SK-N-SH (cell line): ENCODE results near the gene ABAT. TPM values are rescaled to one million over a fixed set of nuclear protein-coding genes. Genes with fewer than 3 reads are reported as not detected.

Experiments
- CTCF ChIA-PET: fragments of 300-600, 350-600 bp; formaldehyde crosslinking; extraction: SDS; loops from one replicate; lab custom pipeline; 2021; lab: Yijun Ruan, JAX
- POLR2A ChIA-PET: fragments of 350-600 bp; sonication (Branson Sonifier 250); formaldehyde crosslinking; extraction: SDS; loops from one replicate; lab custom pipeline; 2020; ENCODE audit warnings: antibody characterized with exemption, inconsistent platforms; lab: Yijun Ruan, JAX
- DNase-seq: peaks from one replicate; pipeline ENCODE4 v3.0.0; 2012
- H2AFZ ChIP-seq: fragments of 200-600 bp; sonication (generic); 2 replicates; pipeline ENCODE4 v1.8.1; 2016; ENCODE audit warnings: antibody characterized with exemption, mild to moderate bottlenecking, low read depth
- H3F3A ChIP-seq: fragments of 200-600 bp; sonication (generic); replicated peaks from 2 replicates; pipeline ENCODE3; 2016; ENCODE audit warnings: antibody characterized with exemption, mild to moderate bottlenecking; ENCODE audit not compliant: insufficient read depth
- H3K27ac ChIP-seq, 2 experiments: fragments of 200-500 bp in 1 of 2; fragments of 200-600 bp in 1 of 2; sonication (Bioruptor generic) in 1 of 2; sonication (generic), shearing (Covaris generic) in 1 of 2; 2 replicates each; pipeline versions ENCODE4 v1.5.1 to v1.6.1; 2014 to 2016; ENCODE audit warnings: low read depth in 2 of 2, inconsistent platforms in 1 of 2, low read length in 1 of 2, mild to moderate bottlenecking in 1 of 2, mixed read lengths in 1 of 2
- H3K27me3 ChIP-seq: fragments of 200-600 bp; sonication (generic), shearing (Covaris generic); 2 replicates; pipeline ENCODE4 v1.6.1; 2016; ENCODE audit warnings: mixed run types; ENCODE audit not compliant: insufficient read depth
- H3K36me3 ChIP-seq, 2 experiments: fragments of 200-500 bp in 1 of 2; fragments of 200-600 bp in 1 of 2; sonication (Bioruptor generic) in 1 of 2; sonication (generic) in 1 of 2; replicated peaks in 1 of 2; 2 replicates each; pipeline versions ENCODE3 to v1.5.1; 2014 to 2016; ENCODE audit warnings: low read length in 1 of 2, mild to moderate bottlenecking in 1 of 2; ENCODE audit not compliant: insufficient read depth in 2 of 2, control insufficient read depth in 1 of 2
- H3K4me1 ChIP-seq, 2 experiments: fragments of 200-500 bp in 1 of 2; fragments of 200-600 bp in 1 of 2; sonication (Bioruptor generic) in 1 of 2; sonication (generic), shearing (Covaris generic) in 1 of 2; 2 replicates each; pipeline versions ENCODE4 v1.5.1 to v1.6.1; 2014 to 2016; ENCODE audit warnings: low read depth in 1 of 2, low read length in 1 of 2, mixed run types in 1 of 2; ENCODE audit not compliant: insufficient read depth in 2 of 2, control insufficient read depth in 1 of 2
- H3K4me2 ChIP-seq: fragments of 200-600 bp; sonication (generic), shearing (Covaris generic); 2 replicates; pipeline ENCODE4 v1.6.1; 2017; ENCODE audit warnings: mixed run types
- H3K4me3 ChIP-seq, 2 experiments: fragments of 200-500 bp in 1 of 2; fragments of 200-600 bp in 1 of 2; sonication (Bioruptor generic) in 1 of 2; sonication (generic), shearing (Covaris generic) in 1 of 2; 2 replicates each; pipeline versions ENCODE4 v1.5.1 to v1.8.1; 2014 to 2016; ENCODE audit warnings: low read depth in 2 of 2, inconsistent platforms in 1 of 2, low read length in 1 of 2, mild to moderate bottlenecking in 1 of 2, mixed read lengths in 1 of 2, moderate library complexity in 1 of 2
- H3K79me2 ChIP-seq: fragments of 200-600 bp; sonication (generic); 2 replicates; pipeline ENCODE4 v1.8.1; 2017; ENCODE audit warnings: mild to moderate bottlenecking; ENCODE audit not compliant: insufficient read depth
- H3K9ac ChIP-seq: fragments of 200-600 bp; sonication (generic); 2 replicates; pipeline ENCODE4 v1.6.1; 2017; ENCODE audit warnings: mixed run types
- H3K9me2 ChIP-seq: fragments of 200-600 bp; sonication (generic); 2 replicates; pipeline ENCODE4 v1.6.1; 2017; ENCODE audit warnings: mixed run types
- H3K9me3 ChIP-seq: fragments of 200-600 bp; sonication (generic); 2 replicates; pipeline ENCODE4 v1.6.1; 2017; ENCODE audit warnings: mixed run types, mild to moderate bottlenecking, moderate library complexity
- H4K20me1 ChIP-seq: fragments of 200-600 bp; sonication (generic); 2 replicates; pipeline ENCODE4 v1.6.1; 2017; ENCODE audit warnings: mild to moderate bottlenecking, mixed run types; ENCODE audit not compliant: insufficient read depth
- EZH2phosphoT487 ChIP-seq: fragments of 200-600 bp; sonication (generic); IDR thresholded peaks from 2 replicates; pipeline ENCODE4 v1.6.1; 2017; ENCODE audit warnings: low read depth, mixed run types, mild to moderate bottlenecking, antibody characterized with exemption, moderate library complexity, borderline replicate concordance
- FOXJ3 ChIP-seq: sonication (generic); formaldehyde crosslinking; IDR thresholded peaks from 2 replicates; pipeline ENCODE4 v1.5.1; 2020; ENCODE audit warnings: mild to moderate bottlenecking, missing genetic modification reagents
- FOXM1 ChIP-seq: IDR thresholded peaks from 2 replicates; pipeline ENCODE4 v1.4.0; 2012; ENCODE audit warnings: low read depth, mild to moderate bottlenecking
- JUND ChIP-seq: IDR thresholded peaks from 2 replicates; pipeline ENCODE4 v1.4.0; 2012
- MEF2A ChIP-seq: IDR thresholded peaks from 2 replicates; pipeline ENCODE4 v1.4.0; 2012; ENCODE audit warnings: low read depth, borderline replicate concordance
- MXI1 ChIP-seq: IDR thresholded peaks from 2 replicates; pipeline ENCODE4 v1.6.1; 2012; ENCODE audit warnings: mild to moderate bottlenecking, low read depth, low read length, improper control_type of control experiment
- RAD21 ChIP-seq: IDR thresholded peaks from 2 replicates; pipeline ENCODE4 v1.6.1; 2012; ENCODE audit warnings: mild to moderate bottlenecking, low read length
- RCOR1 ChIP-seq: fragments of 150-350 bp; IDR thresholded peaks from 2 replicates; pipeline ENCODE4 v1.6.1; 2017; ENCODE audit warnings: antibody characterized with exemption, low read length
- RFX5 ChIP-seq: IDR thresholded peaks from 2 replicates; pipeline ENCODE4 v1.6.1; 2012; ENCODE audit warnings: mild to moderate bottlenecking, improper control_type of control experiment, low read length
- RXRA ChIP-seq: IDR thresholded peaks from 2 replicates; pipeline ENCODE4 v1.4.0; 2012; ENCODE audit warnings: low read depth, mild to moderate bottlenecking, borderline replicate concordance
- SIN3A ChIP-seq: IDR thresholded peaks from 2 replicates; pipeline ENCODE4 v1.6.1; 2012; ENCODE audit warnings: low read depth, mild to moderate bottlenecking, low read length, moderate library complexity, borderline replicate concordance
- TAF1 ChIP-seq: IDR thresholded peaks from 2 replicates; pipeline ENCODE4 v1.6.1; 2012; ENCODE audit warnings: low read depth, mild to moderate bottlenecking, low read length, moderate library complexity, borderline replicate concordance
- WGBS: methylation state at CpG from one replicate; pipeline ENCODE4 v1.1.6; 2017; ENCODE audit warnings: low lambda C conversion rate; 5-methylcytosine and 5-hydroxymethylcytosine counted together
- polyA plus RNA-seq, 3 experiments: library from polyadenylated mRNA; depleted of rRNA; stranded (reverse); fragments of >200 nt; gene quantifications; 2 replicates each; pipeline ENCODE4 v1.2.3, GENCODE V29; 2012
- TF ChIP-seq, protein P1 (sequence below): IDR thresholded peaks from 2 replicates; pipeline ENCODE4 v1.6.1; 2012; ENCODE audit warnings: mild to moderate bottlenecking, low read depth, low read length, moderate library complexity

The ABAT gene
- polyA plus RNA-seq, 1 of the 3 experiments (the other 2 are of a cell fraction): 4.7 TPM

DNA sequence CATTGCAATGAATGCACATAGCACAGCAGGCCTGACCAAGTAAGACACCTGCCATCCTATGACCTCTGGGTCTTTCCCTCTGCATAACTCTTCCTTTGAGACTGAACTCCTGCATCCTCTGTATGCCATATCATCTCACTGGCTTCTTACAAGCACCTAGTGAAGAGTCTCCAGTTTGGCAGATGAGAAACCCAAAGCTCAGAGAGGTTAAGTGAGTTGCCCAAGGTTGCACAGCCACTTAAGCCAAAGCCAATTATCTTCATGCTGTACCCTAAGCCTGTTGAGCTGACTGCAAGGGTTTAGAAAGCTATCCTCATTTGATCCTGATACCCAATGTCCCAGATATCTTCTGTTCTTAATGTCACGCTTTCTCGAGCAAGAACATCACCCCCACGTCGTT, 87.8 kb downstream of the ABAT start:
- H3K36me3 ChIP-seq: no peaks in the 10 kb centered on the region
- no peaks in the 10 kb centered on the region for H3K79me2 ChIP-seq
- H3K27ac ChIP-seq: no peak overlapping the region
- no peaks in the 10 kb centered on the region for H3F3A ChIP-seq
- ChIA-PET POLR2A (no interaction called here), CTCF (interaction anchor here (1.0 to 1.3 kb wide), 2 partner anchors 11 to 118 kb away, joined by 3 read pairs; no protein-coding TSS in a partner anchor)
- no peaks in the 10 kb centered on the region for H3K27me3 ChIP-seq
- 87% methylated on average over 4 of the region's 4 CpGs for WGBS
- no peaks in the 10 kb centered on the region for H3K9me2 ChIP-seq
- H2AFZ ChIP-seq: no peak overlapping the region
- no peaks in the 10 kb centered on the region for H3K9me3 ChIP-seq
- H3K4me2 ChIP-seq: no peak overlapping the region
- no peaks in the 10 kb centered on the region for H4K20me1 ChIP-seq
- H3K9ac ChIP-seq: no peak overlapping the region
- no peak overlapping the region for H3K4me3 ChIP-seq
- peaks cover 0 to 3% of the 10 kb centered on the region in 2 experiments; a peak in 1 of 4 replicates for H3K4me1 ChIP-seq
- DNase-seq: no peak
- TF ChIP-seq RAD21 (no peak), FOXJ3 (CRISPR knock-in tag) (no peak), RFX5 (no peak), RXRA (no peak), EZH2phosphoT487 (no peak), JUND (no peak), FOXM1 (no peak), MXI1 (no peak), RCOR1 (no peak), MEF2A (no peak), TAF1 (no peak)
- TF ChIP-seq, protein P1, sequence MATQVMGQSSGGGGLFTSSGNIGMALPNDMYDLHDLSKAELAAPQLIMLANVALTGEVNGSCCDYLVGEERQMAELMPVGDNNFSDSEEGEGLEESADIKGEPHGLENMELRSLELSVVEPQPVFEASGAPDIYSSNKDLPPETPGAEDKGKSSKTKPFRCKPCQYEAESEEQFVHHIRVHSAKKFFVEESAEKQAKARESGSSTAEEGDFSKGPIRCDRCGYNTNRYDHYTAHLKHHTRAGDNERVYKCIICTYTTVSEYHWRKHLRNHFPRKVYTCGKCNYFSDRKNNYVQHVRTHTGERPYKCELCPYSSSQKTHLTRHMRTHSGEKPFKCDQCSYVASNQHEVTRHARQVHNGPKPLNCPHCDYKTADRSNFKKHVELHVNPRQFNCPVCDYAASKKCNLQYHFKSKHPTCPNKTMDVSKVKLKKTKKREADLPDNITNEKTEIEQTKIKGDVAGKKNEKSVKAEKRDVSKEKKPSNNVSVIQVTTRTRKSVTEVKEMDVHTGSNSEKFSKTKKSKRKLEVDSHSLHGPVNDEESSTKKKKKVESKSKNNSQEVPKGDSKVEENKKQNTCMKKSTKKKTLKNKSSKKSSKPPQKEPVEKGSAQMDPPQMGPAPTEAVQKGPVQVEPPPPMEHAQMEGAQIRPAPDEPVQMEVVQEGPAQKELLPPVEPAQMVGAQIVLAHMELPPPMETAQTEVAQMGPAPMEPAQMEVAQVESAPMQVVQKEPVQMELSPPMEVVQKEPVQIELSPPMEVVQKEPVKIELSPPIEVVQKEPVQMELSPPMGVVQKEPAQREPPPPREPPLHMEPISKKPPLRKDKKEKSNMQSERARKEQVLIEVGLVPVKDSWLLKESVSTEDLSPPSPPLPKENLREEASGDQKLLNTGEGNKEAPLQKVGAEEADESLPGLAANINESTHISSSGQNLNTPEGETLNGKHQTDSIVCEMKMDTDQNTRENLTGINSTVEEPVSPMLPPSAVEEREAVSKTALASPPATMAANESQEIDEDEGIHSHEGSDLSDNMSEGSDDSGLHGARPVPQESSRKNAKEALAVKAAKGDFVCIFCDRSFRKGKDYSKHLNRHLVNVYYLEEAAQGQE: no peak

DNA sequence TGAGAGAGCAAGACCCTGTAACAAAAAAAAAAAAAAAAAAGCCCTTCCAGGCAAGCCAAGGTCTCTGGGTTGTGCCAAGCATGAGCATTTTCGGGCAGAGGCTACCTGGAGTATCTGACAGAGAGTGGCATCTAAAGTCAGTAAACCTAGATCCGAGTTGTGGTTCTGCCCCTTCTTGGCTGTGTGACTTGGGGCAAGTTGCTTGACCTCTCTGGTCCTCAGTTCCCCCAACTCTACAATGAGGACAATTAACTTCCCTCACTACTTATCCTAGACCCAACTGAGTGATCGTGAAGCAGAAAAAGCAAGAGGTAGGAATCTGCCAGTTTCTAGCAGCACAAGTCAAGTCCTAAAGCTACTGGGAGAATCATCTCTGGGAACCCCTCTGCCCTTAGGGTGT, 88.7 kb downstream of the ABAT start:
- H3K27me3 ChIP-seq: no peaks in the 10 kb centered on the region
- no peak overlapping the region for H3K27ac ChIP-seq
- H2AFZ ChIP-seq: no peak overlapping the region
- 62% methylated on average over 3 of the region's 3 CpGs for WGBS
- ChIA-PET POLR2A (no interaction called here), CTCF (interaction anchor here (1.3 kb wide), 1 partner anchor 12 kb away, joined by 3 read pairs; no protein-coding TSS in a partner anchor)
- H3K9me2 ChIP-seq: no peaks in the 10 kb centered on the region
- H3K9me3 ChIP-seq: no peaks in the 10 kb centered on the region
- no peak overlapping the region for H3K4me2 ChIP-seq
- H3K9ac ChIP-seq: no peak overlapping the region
- H3K4me1 ChIP-seq: peaks cover 0 to 3% of the 10 kb centered on the region in 2 experiments; a peak in 1 of 4 replicates
- H3K4me3 ChIP-seq: no peak overlapping the region
- DNase-seq: no peak
- TF ChIP-seq SIN3A (no peak), RAD21 (no peak)
- H4K20me1 ChIP-seq: no peaks in the 10 kb centered on the region
- H3K36me3 ChIP-seq: no peaks in the 10 kb centered on the region
- H3K79me2 ChIP-seq: no peaks in the 10 kb centered on the region
- H3F3A ChIP-seq: no peaks in the 10 kb centered on the region
